Trophoblast cell (in vitro differentiated cells and primary cell): ENCODE data around the gene ZDHHC16.

Experiments used
- DNase-seq, 2 donors: peaks; one replicate each; pipeline ENCODE4 v3.0.0-alpha.2; 2016
- H2AFZ ChIP-seq: 2 replicates; pipeline ENCODE4 v1.6.1; 2013; ENCODE audit warnings: low read length, moderate library complexity, mild to moderate bottlenecking; ENCODE audit not compliant: insufficient read depth, poor library complexity
- H2AK5ac ChIP-seq: 2 replicates; pipeline ENCODE4 v1.6.1; 2013; ENCODE audit warnings: mild to moderate bottlenecking, low read length
- H2BK120ac ChIP-seq: 2 replicates; pipeline ENCODE4 v1.6.1; 2013; ENCODE audit warnings: low read length, mild to moderate bottlenecking, moderate library complexity; ENCODE audit not compliant: insufficient read depth, poor library complexity
- H2BK12ac ChIP-seq: 2 replicates; pipeline ENCODE4 v1.6.1; 2013; ENCODE audit warnings: mild to moderate bottlenecking, low read length, moderate library complexity
- H2BK5ac ChIP-seq: 2 replicates; pipeline ENCODE4 v1.6.1; 2013; ENCODE audit warnings: low read length, low read depth, moderate library complexity, mild to moderate bottlenecking; ENCODE audit not compliant: poor library complexity
- H3K14ac ChIP-seq: 2 replicates; pipeline ENCODE4 v1.6.1; 2013; ENCODE audit warnings: mild to moderate bottlenecking, low read length
- H3K18ac ChIP-seq: 2 replicates; pipeline ENCODE4 v1.6.1; 2013; ENCODE audit warnings: mild to moderate bottlenecking, low read length
- H3K23ac ChIP-seq: 2 replicates; pipeline ENCODE4 v1.6.1; 2013; ENCODE audit warnings: low read length
- H3K27ac ChIP-seq: 2 replicates; pipeline ENCODE4 v1.5.1; 2013; ENCODE audit warnings: low read depth, mild to moderate bottlenecking, inconsistent platforms, low read length, moderate library complexity
- H3K27me3 ChIP-seq: 2 replicates; pipeline ENCODE4 v1.6.1; 2013; ENCODE audit warnings: inconsistent platforms, mild to moderate bottlenecking, low read length, moderate library complexity; ENCODE audit not compliant: insufficient read depth
- H3K36me3 ChIP-seq, 2 experiments: 1 replicate in 1 of 2; 2 replicates in 1 of 2; pipeline ENCODE4 v1.6.1; 2013; ENCODE audit warnings: low read length in 2 of 2, mild to moderate bottlenecking in 2 of 2, moderate library complexity in 1 of 2; ENCODE audit not compliant: insufficient read depth in 2 of 2, control insufficient read depth in 1 of 2
- H3K4ac ChIP-seq: 2 replicates; pipeline ENCODE4 v1.6.1; 2013; ENCODE audit warnings: low read depth, mild to moderate bottlenecking, low read length, moderate library complexity
- H3K4me1 ChIP-seq, 2 experiments: 1 replicate in 1 of 2; 2 replicates in 1 of 2; pipeline ENCODE4 v1.6.1; 2013; ENCODE audit warnings: low read length in 2 of 2, mild to moderate bottlenecking in 2 of 2, moderate library complexity in 1 of 2; ENCODE audit not compliant: insufficient read depth in 2 of 2, control insufficient read depth in 1 of 2
- H3K4me2 ChIP-seq: 2 replicates; pipeline ENCODE4 v1.6.1; 2013; ENCODE audit warnings: inconsistent platforms, mild to moderate bottlenecking, low read length, moderate library complexity
- H3K4me3 ChIP-seq: 2 replicates; pipeline ENCODE4 v1.5.1; 2013; ENCODE audit warnings: mild to moderate bottlenecking, low read depth, low read length, inconsistent platforms
- H3K79me1 ChIP-seq: one replicate; pipeline ENCODE4 v1.6.1; 2013; ENCODE audit warnings: low read length
- H3K79me2 ChIP-seq: 2 replicates; pipeline ENCODE4 v1.6.1; 2013; ENCODE audit warnings: low read length, mild to moderate bottlenecking; ENCODE audit not compliant: control insufficient read depth, insufficient read depth, poor library complexity
- H3K9ac ChIP-seq: 2 replicates; pipeline ENCODE4 v1.6.1; 2013; ENCODE audit warnings: mild to moderate bottlenecking, low read length
- H3K9me3 ChIP-seq: 2 replicates; pipeline ENCODE4 v1.6.1; 2013; ENCODE audit warnings: low read depth, mild to moderate bottlenecking, control low read depth, inconsistent platforms, low read length; ENCODE audit not compliant: insufficient read depth
- H4K12ac ChIP-seq: 2 replicates; pipeline ENCODE4 v1.6.1; 2013; ENCODE audit warnings: low read depth, mild to moderate bottlenecking, low read length, moderate library complexity
- H4K8ac ChIP-seq: 2 replicates; pipeline ENCODE4 v1.6.1; 2013; ENCODE audit warnings: low read depth, mild to moderate bottlenecking, low read length, moderate library complexity
- H4K91ac ChIP-seq: one replicate; pipeline ENCODE4 v1.6.1; 2013; ENCODE audit warnings: low read depth, mild to moderate bottlenecking, low read length, moderate library complexity
- WGBS: extraction: QIAGEN DNeasy Blood & Tissue Kit; methylation state at CpG from one replicate; pipeline ENCODE4 v1.1.7; 2013; ENCODE audit warnings: missing lambda C conversion rate; ENCODE audit not compliant: insufficient read length, insufficient coverage; ENCODE audit errors: extremely low coverage; 5-methylcytosine and 5-hydroxymethylcytosine counted together

ZDHHC16 gene

GRCh38 chr10:97434557-97434956 is 11.4 kb upstream of the ZDHHC16 start:
- WGBS, result no CpG with 5 or more reads among the region's 1 CpG

GRCh38 chr10:97435211-97435610 is 10.8 kb upstream of the ZDHHC16 start:
- Histone ChIP-seq H3K4me1 (no peaks in the 10 kb centered on the region), H3K36me3 (peaks cover 40 to 57% of the 10 kb centered on the region in 2 experiments), H2BK120ac (no peak overlapping the region), H3K4me3 (no peak overlapping the region), H4K8ac (no peak overlapping the region), H3K27ac (no peak overlapping the region), H2BK12ac (no peak overlapping the region), H3K27me3 (no peaks in the 10 kb centered on the region), H4K91ac (no peak overlapping the region), H3K9ac (no peak overlapping the region), H3K18ac (no peak overlapping the region), H4K12ac (no peak overlapping the region), H3K4ac (no peak overlapping the region), H3K4me2 (no peak overlapping the region), H2BK5ac (no peak overlapping the region), H3K79me2 (no peaks in the 10 kb centered on the region), H3K23ac (no peak overlapping the region), H3K79me1 (no peaks in the 10 kb centered on the region), H2AK5ac (no peak overlapping the region), H3K14ac (no peak overlapping the region), H3K9me3 (no peaks in the 10 kb centered on the region), H2AFZ (no peak overlapping the region)
- no peak for DNase-seq
- 100% methylated on average over 1 of the region's 6 CpGs for WGBS

More at GRCh38 chr10:97434557-97434956, 11.4 kb upstream of the ZDHHC16 start:
- H3K18ac ChIP-seq, result no peak overlapping the region
- no peaks in the 10 kb centered on the region for H3K79me2 ChIP-seq
- H2AK5ac ChIP-seq, result no peak overlapping the region
- peaks cover 40 to 57% of the 10 kb centered on the region in 2 experiments for H3K36me3 ChIP-seq
- no peak overlapping the region for H3K9ac ChIP-seq
- no peak overlapping the region for H4K12ac ChIP-seq
- H2AFZ ChIP-seq, result no peak overlapping the region
- H3K4me3 ChIP-seq, result no peak overlapping the region
- no peaks in the 10 kb centered on the region for H3K9me3 ChIP-seq
- no peak overlapping the region for H2BK12ac ChIP-seq
- H3K4me2 ChIP-seq, result no peak overlapping the region
- H4K8ac ChIP-seq, result no peak overlapping the region
- no peaks in the 10 kb centered on the region for H3K4me1 ChIP-seq
- no peaks in the 10 kb centered on the region for H3K79me1 ChIP-seq
- H3K27ac ChIP-seq, result no peak overlapping the region
- no peak overlapping the region for H3K14ac ChIP-seq
- H3K23ac ChIP-seq, result no peak overlapping the region
- H3K4ac ChIP-seq, result no peak overlapping the region
- no peak overlapping the region for H2BK120ac ChIP-seq
- no peaks in the 10 kb centered on the region for H3K27me3 ChIP-seq
- no peak overlapping the region for H2BK5ac ChIP-seq
- no peak for DNase-seq
- H4K91ac ChIP-seq, result no peak overlapping the region

GRCh38 chr10:97442277-97442676 is 3.7 kb upstream of the ZDHHC16 start:
- Histone ChIP-seq H2BK5ac (no peak overlapping the region), H3K4me2 (no peak overlapping the region), H3K9me3 (no peaks in the 10 kb centered on the region), H2BK12ac (no peak overlapping the region), H3K4ac (no peak overlapping the region), H3K4me3 (no peak overlapping the region), H2BK120ac (no peak overlapping the region), H4K91ac (no peak overlapping the region), H3K27ac (no peak overlapping the region), H4K12ac (no peak overlapping the region), H2AK5ac (no peak overlapping the region), H3K79me2 (peaks cover 6% of the 10 kb centered on the region), H3K36me3 (peaks cover 23 to 27% of the 10 kb centered on the region in 2 experiments), H4K8ac (no peak overlapping the region), H3K23ac (no peak overlapping the region), H2AFZ (no peak overlapping the region), H3K9ac (no peak overlapping the region), H3K14ac (no peak overlapping the region), H3K4me1 (peaks cover 0 to 4% of the 10 kb centered on the region in 2 experiments), H3K79me1 (peaks cover 8% of the 10 kb centered on the region), H3K18ac (no peak overlapping the region), H3K27me3 (no peaks in the 10 kb centered on the region)
- WGBS, result no CpG with 5 or more reads among the region's 1 CpG
- no peak for DNase-seq

GRCh38 chr10:97444212-97444611 is 1.8 kb upstream of the ZDHHC16 start:
- Histone ChIP-seq H2BK120ac (no peak overlapping the region), H3K27me3 (no peaks in the 10 kb centered on the region), H2BK5ac (no peak overlapping the region), H3K4me2 (no peak overlapping the region), H3K79me1 (peaks cover 8% of the 10 kb centered on the region), H4K91ac (no peak overlapping the region), H3K79me2 (peaks cover 6% of the 10 kb centered on the region), H3K36me3 (peaks cover 11 to 15% of the 10 kb centered on the region in 2 experiments), H3K18ac (no peak overlapping the region), H3K9ac (no peak overlapping the region), H2BK12ac (no peak overlapping the region), H4K8ac (no peak overlapping the region), H2AK5ac (no peak overlapping the region), H3K4me3 (no peak overlapping the region), H3K9me3 (no peaks in the 10 kb centered on the region), H3K4me1 (peaks cover 0 to 6% of the 10 kb centered on the region in 2 experiments), H3K4ac (no peak overlapping the region), H3K27ac (no peak overlapping the region), H2AFZ (no peak overlapping the region), H4K12ac (no peak overlapping the region), H3K23ac (no peak overlapping the region), H3K14ac (no peak overlapping the region)
- no peak for DNase-seq
- WGBS, result no CpG with 5 or more reads among the region's 1 CpG
